Measurements from ENCODE around the gene JMJD7.

Gene JMJD7

DNA sequence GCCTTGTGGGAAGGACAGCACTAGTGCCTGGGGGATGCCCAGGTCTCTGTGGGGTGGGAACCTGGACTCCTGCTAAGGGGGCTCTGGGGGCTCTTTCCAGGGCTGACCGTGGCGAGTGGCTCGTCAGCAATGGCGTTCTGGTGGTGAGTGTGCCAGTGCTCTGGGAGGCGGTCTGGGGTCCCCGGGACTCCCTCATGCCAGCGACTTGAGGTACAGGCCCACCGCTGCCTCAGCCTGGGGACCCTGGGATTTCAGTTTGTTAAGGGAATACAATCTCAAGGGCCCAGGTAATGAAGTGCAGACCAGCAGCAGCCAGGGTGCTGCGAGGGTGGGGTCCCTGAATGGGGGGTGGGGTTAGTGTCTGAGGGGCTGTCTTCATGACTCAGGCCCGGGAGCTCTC, 13.2 kb downstream of the JMJD7 start:
- Histone ChIP-seq H3K27me3 (ENCODE audit: insufficient read depth, low read length) (no peaks in the 10 kb centered on the region), H4K12ac (ENCODE audit: low read depth, low read length) (no peak overlapping the region), H3K4me3 (ENCODE audit: low read depth, low read length) (no peak overlapping the region), H2AFZ (ENCODE audit: insufficient read depth, low read length, poor library complexity) (no peak overlapping the region), H4K8ac (ENCODE audit: low read depth, low read length) (no peak overlapping the region), H2BK12ac (ENCODE audit: low read length) (no peak overlapping the region), H3K79me1 (ENCODE audit: low read length) (no peaks in the 10 kb centered on the region), H3K36me3 (ENCODE audit: control insufficient read depth in 1 of 2, insufficient read depth in 2 of 2, low read length in 2 of 2) (peaks cover 6 to 7% of the 10 kb centered on the region in 2 experiments), H3K9ac (ENCODE audit: low read length) (no peak overlapping the region), H2BK5ac (ENCODE audit: low read depth, low read length, poor library complexity) (no peak overlapping the region), H3K27ac (ENCODE audit: low read depth, low read length) (no peak overlapping the region), H3K14ac (ENCODE audit: low read length) (no peak overlapping the region), H3K4ac (ENCODE audit: low read depth, low read length) (no peak overlapping the region), H2AK5ac (ENCODE audit: low read length) (no peak overlapping the region), H3K4me1 (ENCODE audit: control insufficient read depth in 1 of 2, insufficient read depth in 2 of 2, low read length in 2 of 2) (no peaks in the 10 kb centered on the region), H3K18ac (ENCODE audit: low read length) (no peak overlapping the region), H2BK120ac (ENCODE audit: insufficient read depth, low read length, poor library complexity) (no peak overlapping the region), H3K79me2 (ENCODE audit: control insufficient read depth, insufficient read depth, low read length, poor library complexity) (no peaks in the 10 kb centered on the region), H3K9me3 (ENCODE audit: insufficient read depth, low read depth, low read length) (no peaks in the 10 kb centered on the region), H3K23ac (ENCODE audit: low read length) (no peak overlapping the region), H4K91ac (ENCODE audit: low read depth, low read length) (no peak overlapping the region), H3K4me2 (ENCODE audit: low read length) (no peak overlapping the region)
- no peak for DNase-seq
- WGBS (ENCODE audit: extremely low coverage, insufficient coverage, insufficient read length) = no CpG with 5 or more reads among the region's 10 CpGs

DNA sequence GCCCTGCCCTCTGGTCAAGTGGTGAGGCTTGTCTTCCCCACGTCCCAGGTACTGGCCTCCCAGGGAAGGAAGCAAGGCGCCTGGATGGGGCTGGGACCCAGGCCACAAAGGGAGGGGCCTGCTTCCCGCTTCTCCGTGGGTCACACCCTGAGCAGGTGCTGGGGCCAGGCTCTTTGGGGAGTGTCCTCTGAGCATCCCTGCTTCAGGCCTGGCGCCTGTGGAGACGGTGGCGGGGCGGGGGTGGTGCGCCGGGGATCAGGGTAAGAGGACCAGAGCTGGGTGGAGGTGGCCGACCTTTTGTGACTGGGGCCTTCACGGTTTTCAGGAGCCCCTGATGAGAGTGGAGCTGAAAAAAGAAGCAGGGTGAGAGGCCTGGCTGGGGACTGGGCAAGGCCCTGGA, 14.3 kb downstream of the JMJD7 start:
- H2BK12ac ChIP-seq (ENCODE audit: low read length) = no peak overlapping the region
- no peak overlapping the region for H2AK5ac ChIP-seq (ENCODE audit: low read length)
- H3K9ac ChIP-seq (ENCODE audit: low read length) = no peak overlapping the region
- no peak overlapping the region for H3K14ac ChIP-seq (ENCODE audit: low read length)
- H4K12ac ChIP-seq (ENCODE audit: low read depth, low read length) = no peak overlapping the region
- DNase-seq = no peak
- H3K36me3 ChIP-seq (ENCODE audit: control insufficient read depth in 1 of 2, insufficient read depth in 2 of 2, low read length in 2 of 2) = peaks cover 13 to 18% of the 10 kb centered on the region in 2 experiments
- H4K8ac ChIP-seq (ENCODE audit: low read depth, low read length) = no peak overlapping the region
- H3K27ac ChIP-seq (ENCODE audit: low read depth, low read length) = no peak overlapping the region
- H2BK5ac ChIP-seq (ENCODE audit: low read depth, low read length, poor library complexity) = no peak overlapping the region
- no peaks in the 10 kb centered on the region for H3K9me3 ChIP-seq (ENCODE audit: insufficient read depth, low read depth, low read length)
- H4K91ac ChIP-seq (ENCODE audit: low read depth, low read length) = no peak overlapping the region
- H3K79me2 ChIP-seq (ENCODE audit: control insufficient read depth, insufficient read depth, low read length, poor library complexity) = no peaks in the 10 kb centered on the region
- no peak overlapping the region for H3K4me3 ChIP-seq (ENCODE audit: low read depth, low read length)
- no peaks in the 10 kb centered on the region for H3K4me1 ChIP-seq (ENCODE audit: control insufficient read depth in 1 of 2, insufficient read depth in 2 of 2, low read length in 2 of 2)
- no peak overlapping the region for H3K4ac ChIP-seq (ENCODE audit: low read depth, low read length)
- no peaks in the 10 kb centered on the region for H3K79me1 ChIP-seq (ENCODE audit: low read length)
- WGBS (ENCODE audit: extremely low coverage, insufficient coverage, insufficient read length) = no CpG with 5 or more reads among the region's 12 CpGs
- H3K18ac ChIP-seq (ENCODE audit: low read length) = no peak overlapping the region
- no peak overlapping the region for H3K4me2 ChIP-seq (ENCODE audit: low read length)
- H2AFZ ChIP-seq (ENCODE audit: insufficient read depth, low read length, poor library complexity) = no peak overlapping the region
- H2BK120ac ChIP-seq (ENCODE audit: insufficient read depth, low read length, poor library complexity) = no peak overlapping the region
- no peaks in the 10 kb centered on the region for H3K27me3 ChIP-seq (ENCODE audit: insufficient read depth, low read length)
- H3K23ac ChIP-seq (ENCODE audit: low read length) = no peak overlapping the region

DNA sequence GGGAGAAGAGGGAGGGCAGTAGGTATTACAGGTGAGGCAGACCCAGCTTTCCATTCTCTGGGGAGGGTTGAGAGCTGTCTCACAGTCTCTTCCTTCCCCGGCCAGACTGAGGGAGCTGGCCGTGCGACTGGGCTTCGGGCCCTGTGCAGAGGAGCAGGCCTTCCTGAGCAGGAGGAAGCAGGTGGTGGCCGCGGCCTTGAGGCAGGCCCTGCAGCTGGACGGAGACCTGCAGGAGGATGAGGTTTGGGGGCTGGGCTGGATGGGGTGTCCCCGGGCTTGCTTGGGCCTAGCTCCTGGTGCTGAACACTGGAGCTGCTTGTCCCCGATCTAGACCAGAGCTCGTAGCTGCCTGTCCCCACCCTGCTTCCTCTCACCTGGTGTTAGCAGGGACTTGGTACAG, 15.7 kb downstream of the JMJD7 start:
- Histone ChIP-seq H3K9me3 (ENCODE audit: insufficient read depth, low read depth, low read length) (no peaks in the 10 kb centered on the region), H3K27ac (ENCODE audit: low read depth, low read length) (no peak overlapping the region), H3K79me2 (ENCODE audit: control insufficient read depth, insufficient read depth, low read length, poor library complexity) (no peaks in the 10 kb centered on the region), H3K4me2 (ENCODE audit: low read length) (no peak overlapping the region), H4K12ac (ENCODE audit: low read depth, low read length) (no peak overlapping the region), H2AK5ac (ENCODE audit: low read length) (no peak overlapping the region), H3K4me3 (ENCODE audit: low read depth, low read length) (no peak overlapping the region), H3K79me1 (ENCODE audit: low read length) (no peaks in the 10 kb centered on the region), H3K23ac (ENCODE audit: low read length) (no peak overlapping the region), H2AFZ (ENCODE audit: insufficient read depth, low read length, poor library complexity) (no peak overlapping the region), H4K8ac (ENCODE audit: low read depth, low read length) (no peak overlapping the region), H3K14ac (ENCODE audit: low read length) (no peak overlapping the region), H3K4me1 (ENCODE audit: control insufficient read depth in 1 of 2, insufficient read depth in 2 of 2, low read length in 2 of 2) (no peaks in the 10 kb centered on the region), H3K36me3 (ENCODE audit: control insufficient read depth in 1 of 2, insufficient read depth in 2 of 2, low read length in 2 of 2) (peaks cover 26 to 27% of the 10 kb centered on the region in 2 experiments), H3K9ac (ENCODE audit: low read length) (no peak overlapping the region), H3K4ac (ENCODE audit: low read depth, low read length) (no peak overlapping the region), H2BK5ac (ENCODE audit: low read depth, low read length, poor library complexity) (no peak overlapping the region), H3K18ac (ENCODE audit: low read length) (no peak overlapping the region), H4K91ac (ENCODE audit: low read depth, low read length) (no peak overlapping the region), H3K27me3 (ENCODE audit: insufficient read depth, low read length) (no peaks in the 10 kb centered on the region), H2BK120ac (ENCODE audit: insufficient read depth, low read length, poor library complexity) (no peak overlapping the region), H2BK12ac (ENCODE audit: low read length) (no peak overlapping the region)
- no peak for DNase-seq
- no CpG with 5 or more reads among the region's 10 CpGs for WGBS (ENCODE audit: extremely low coverage, insufficient coverage, insufficient read length)

DNA sequence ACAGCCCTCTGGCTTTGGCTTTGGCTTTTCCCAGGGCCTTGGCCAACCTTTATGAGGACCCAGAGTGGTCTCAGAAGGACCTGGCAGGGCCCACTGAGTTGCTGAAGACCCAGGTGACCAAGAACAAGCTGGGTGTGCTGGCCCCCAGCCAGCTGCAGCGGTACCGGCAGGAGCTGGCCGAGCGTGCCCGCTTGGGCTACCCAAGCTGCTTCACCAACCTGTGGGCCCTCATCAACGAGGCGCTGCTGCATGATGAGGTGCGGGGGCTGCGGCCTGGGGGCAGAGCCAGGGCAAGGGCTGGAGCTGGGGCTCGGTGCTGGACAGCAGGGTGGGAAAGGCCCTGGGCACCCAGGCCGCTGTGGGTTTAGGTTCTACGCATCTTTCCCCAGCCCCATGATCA, 16.9 kb downstream of the JMJD7 start:
- H3K23ac ChIP-seq (ENCODE audit: low read length) = no peak overlapping the region
- no CpG with 5 or more reads among the region's 12 CpGs for WGBS (ENCODE audit: extremely low coverage, insufficient coverage, insufficient read length)
- no peak overlapping the region for H3K9ac ChIP-seq (ENCODE audit: low read length)

More for the DNA sequence above, 16.9 kb downstream of the JMJD7 start:
- H3K36me3 ChIP-seq (ENCODE audit: control insufficient read depth in 1 of 2, insufficient read depth in 2 of 2, low read length in 2 of 2) = peaks cover 27 to 28% of the 10 kb centered on the region in 2 experiments
- H4K91ac ChIP-seq (ENCODE audit: low read depth, low read length) = no peak overlapping the region
- H2BK12ac ChIP-seq (ENCODE audit: low read length) = no peak overlapping the region
- no peak overlapping the region for H3K18ac ChIP-seq (ENCODE audit: low read length)
- no peaks in the 10 kb centered on the region for H3K79me1 ChIP-seq (ENCODE audit: low read length)
- no peak overlapping the region for H2AFZ ChIP-seq (ENCODE audit: insufficient read depth, low read length, poor library complexity)
- H3K27me3 ChIP-seq (ENCODE audit: insufficient read depth, low read length) = no peaks in the 10 kb centered on the region
- H4K12ac ChIP-seq (ENCODE audit: low read depth, low read length) = no peak overlapping the region
- H3K4me3 ChIP-seq (ENCODE audit: low read depth, low read length) = no peak overlapping the region
- H3K4ac ChIP-seq (ENCODE audit: low read depth, low read length) = no peak overlapping the region
- H2BK120ac ChIP-seq (ENCODE audit: insufficient read depth, low read length, poor library complexity) = no peak overlapping the region
- no peak overlapping the region for H2BK5ac ChIP-seq (ENCODE audit: low read depth, low read length, poor library complexity)
- H3K14ac ChIP-seq (ENCODE audit: low read length) = no peak overlapping the region
- no peak overlapping the region for H3K27ac ChIP-seq (ENCODE audit: low read depth, low read length)
- H3K4me2 ChIP-seq (ENCODE audit: low read length) = no peak overlapping the region
- H3K79me2 ChIP-seq (ENCODE audit: control insufficient read depth, insufficient read depth, low read length, poor library complexity) = no peaks in the 10 kb centered on the region
- no peaks in the 10 kb centered on the region for H3K4me1 ChIP-seq (ENCODE audit: control insufficient read depth in 1 of 2, insufficient read depth in 2 of 2, low read length in 2 of 2)
- DNase-seq = no peak
- H4K8ac ChIP-seq (ENCODE audit: low read depth, low read length) = no peak overlapping the region
- H3K9me3 ChIP-seq (ENCODE audit: insufficient read depth, low read depth, low read length) = no peaks in the 10 kb centered on the region
- H2AK5ac ChIP-seq (ENCODE audit: low read length) = no peak overlapping the region

Data from trophoblast cell (in vitro differentiated cells and primary cell).